ENCODE data around the gene GPC6. TPM values are rescaled to one million over a fixed set of nuclear protein-coding genes. Genes with fewer than 3 reads are reported as not detected.

Gene GPC6
- polyA plus RNA-seq, 1 of the 3 experiments (the other 2 are of a cell fraction) = 6.7 TPM

DNA sequence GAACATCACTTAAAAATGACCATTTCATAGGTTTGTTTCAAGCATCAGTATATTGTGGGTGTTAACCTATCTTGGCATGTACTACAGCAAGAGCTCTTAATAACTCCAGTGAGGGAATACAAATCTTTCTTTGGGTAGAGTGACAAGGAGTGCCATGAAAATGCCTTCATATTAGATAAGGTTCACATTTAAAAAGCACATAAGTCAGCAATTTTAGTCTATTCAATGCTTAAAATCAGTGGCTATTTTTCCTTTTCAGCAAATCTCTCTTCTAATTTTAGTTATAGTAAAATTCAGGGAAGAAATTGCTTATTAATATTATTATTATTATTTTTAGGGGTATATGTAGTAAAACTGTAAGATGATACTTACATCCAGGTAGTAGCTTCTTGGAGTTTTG, 291.1 kb downstream of the GPC6 start:
- no peaks in the 10 kb centered on the region for H3K9me3 ChIP-seq
- CTCF ChIA-PET = interaction anchor here (0.7 to 1.3 kb wide), 2 partner anchors 18 to 827 kb away, joined by 3 read pairs; no protein-coding TSS in a partner anchor
- no peak for DNase-seq
- H3K4me1 ChIP-seq (ENCODE audit: control insufficient read depth in 1 of 2, insufficient read depth in 2 of 2, low read depth in 1 of 2, low read length in 1 of 2) = peaks cover 0 to 2% of the 10 kb centered on the region in 2 experiments; a peak in 3 of 4 replicates
- no peak overlapping the region for H3K4me3 ChIP-seq (ENCODE audit: low read depth in 2 of 2, low read length in 1 of 2)
- no peaks in the 10 kb centered on the region for H3K36me3 ChIP-seq (replicated peaks in 1 of 2; ENCODE audit: control insufficient read depth in 1 of 2, insufficient read depth in 2 of 2, low read length in 1 of 2)
- no peak overlapping the region for H2AFZ ChIP-seq (ENCODE audit: low read depth)
- H3K27ac ChIP-seq (ENCODE audit: low read depth in 2 of 2, low read length in 1 of 2) = no peak overlapping the region
- TF ChIP-seq TCF12 (IDR thresholded peaks at IDR 0.05) (no peak), RCOR1 (IDR thresholded peaks at IDR 0.05; ENCODE audit: low read length) (no peak), GATA2 (CRISPR knock-in tag; IDR thresholded peaks at IDR 0.05) (no peak), IRF3 (IDR thresholded peaks at IDR 0.05; ENCODE audit: low read depth, low read length) (no peak), SMC3 (IDR thresholded peaks at IDR 0.05; ENCODE audit: low read depth, low read length) (no peak)
- TF ChIP-seq, protein P1, sequence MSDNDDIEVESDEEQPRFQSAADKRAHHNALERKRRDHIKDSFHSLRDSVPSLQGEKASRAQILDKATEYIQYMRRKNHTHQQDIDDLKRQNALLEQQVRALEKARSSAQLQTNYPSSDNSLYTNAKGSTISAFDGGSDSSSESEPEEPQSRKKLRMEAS (IDR thresholded peaks at IDR 0.05; ENCODE audit: low read depth) = no peak
- H3K9me2 ChIP-seq = no peaks in the 10 kb centered on the region
- no peaks in the 10 kb centered on the region for H3K79me2 ChIP-seq (ENCODE audit: insufficient read depth)
- peaks cover 5% of the 10 kb centered on the region for H3F3A ChIP-seq (replicated peaks; ENCODE audit: insufficient read depth)
- H3K4me2 ChIP-seq = no peak overlapping the region
- POLR2A ChIA-PET = no interaction called here
- H4K20me1 ChIP-seq (ENCODE audit: insufficient read depth) = no peaks in the 10 kb centered on the region
- no peak overlapping the region for H3K9ac ChIP-seq
- H3K27me3 ChIP-seq (ENCODE audit: insufficient read depth) = no peaks in the 10 kb centered on the region

- Histone ChIP-seq H3K9ac (no peak overlapping the region), H4K20me1 (ENCODE audit: insufficient read depth) (no peaks in the 10 kb centered on the region), H2AFZ (ENCODE audit: low read depth) (no peak overlapping the region), H3K9me3 (no peaks in the 10 kb centered on the region), H3K27ac (ENCODE audit: low read depth in 2 of 2, low read length in 1 of 2) (no peak overlapping the region), H3F3A (replicated peaks; ENCODE audit: insufficient read depth) (peaks cover 5% of the 10 kb centered on the region), H3K4me2 (no peak overlapping the region), H3K9me2 (no peaks in the 10 kb centered on the region), H3K27me3 (ENCODE audit: insufficient read depth) (no peaks in the 10 kb centered on the region), H3K79me2 (ENCODE audit: insufficient read depth) (no peaks in the 10 kb centered on the region), H3K4me1 (ENCODE audit: control insufficient read depth in 1 of 2, insufficient read depth in 2 of 2, low read depth in 1 of 2, low read length in 1 of 2) (peaks cover 0 to under 1% of the 10 kb centered on the region in 2 experiments; a peak in 3 of 4 replicates), H3K36me3 (replicated peaks in 1 of 2; ENCODE audit: control insufficient read depth in 1 of 2, insufficient read depth in 2 of 2, low read length in 1 of 2) (no peaks in the 10 kb centered on the region), H3K4me3 (ENCODE audit: low read depth in 2 of 2, low read length in 1 of 2) (no peak overlapping the region)
- ChIA-PET CTCF (interaction anchor here (1.3 to 1.6 kb wide), 2 partner anchors 15 to 273 kb away, joined by 3 to 5 read pairs; no protein-coding TSS in a partner anchor), POLR2A (no interaction called here)
- TF ChIP-seq RCOR1 (IDR thresholded peaks at IDR 0.05; ENCODE audit: low read length) = no peak
- no peak for TF ChIP-seq TEAD4 (IDR thresholded peaks at IDR 0.05; ENCODE audit: borderline replicate concordance, insufficient read depth)
- no peak for TF ChIP-seq YY1 (IDR thresholded peaks at IDR 0.05; ENCODE audit: low read depth)
- no peak for TF ChIP-seq USF2 (IDR thresholded peaks at IDR 0.05; ENCODE audit: borderline replicate concordance, low read depth, low read length)
- no peak for TF ChIP-seq PBX3 (IDR thresholded peaks at IDR 0.05)
- no peak for TF ChIP-seq CTCF (IDR thresholded peaks at IDR 0.05)
- no peak for TF ChIP-seq MXI1 (IDR thresholded peaks at IDR 0.05; ENCODE audit: low read depth, low read length)
- no peak for TF ChIP-seq RFX5 (IDR thresholded peaks at IDR 0.05; ENCODE audit: low read length)
- TF ChIP-seq FOSL2 (IDR thresholded peaks at IDR 0.05; ENCODE audit: borderline replicate concordance, low read depth) = no peak
- TF ChIP-seq NRF1 (IDR thresholded peaks at IDR 0.05; ENCODE audit: low read depth, low read length) = no peak
- TF ChIP-seq FOXJ3 (CRISPR knock-in tag; IDR thresholded peaks at IDR 0.05) = no peak
- TF ChIP-seq GABPA (IDR thresholded peaks at IDR 0.05; ENCODE audit: low read depth) = no peak
- TF ChIP-seq GATA2 (CRISPR knock-in tag; IDR thresholded peaks at IDR 0.05) = no peak
- TF ChIP-seq EZH2phosphoT487 (IDR thresholded peaks at IDR 0.05; ENCODE audit: borderline replicate concordance, low read depth) = no peak
- TF ChIP-seq NFIC (IDR thresholded peaks at IDR 0.05; ENCODE audit: borderline replicate concordance) = no peak
- WGBS (ENCODE audit: low lambda C conversion rate) = 80% methylated on average over 2 of the region's 2 CpGs
- DNase-seq = no peak
Observed at GRCh38 chr13:93521307-93521706, 294.7 kb downstream of the GPC6 start.
